HL-60/S4 (cell line): ENCODE data around the gene OSBP2.

ENCODE experiments used
- in situ Hi-C: fragments of 300-500 bp; cut with MboI; formaldehyde crosslinking; loops from 2 replicates; pipeline ENCODE4 v1.14.3; 2022; ENCODE audit warnings: low sequenced_read_pairs

OSBP2 gene

DNA sequence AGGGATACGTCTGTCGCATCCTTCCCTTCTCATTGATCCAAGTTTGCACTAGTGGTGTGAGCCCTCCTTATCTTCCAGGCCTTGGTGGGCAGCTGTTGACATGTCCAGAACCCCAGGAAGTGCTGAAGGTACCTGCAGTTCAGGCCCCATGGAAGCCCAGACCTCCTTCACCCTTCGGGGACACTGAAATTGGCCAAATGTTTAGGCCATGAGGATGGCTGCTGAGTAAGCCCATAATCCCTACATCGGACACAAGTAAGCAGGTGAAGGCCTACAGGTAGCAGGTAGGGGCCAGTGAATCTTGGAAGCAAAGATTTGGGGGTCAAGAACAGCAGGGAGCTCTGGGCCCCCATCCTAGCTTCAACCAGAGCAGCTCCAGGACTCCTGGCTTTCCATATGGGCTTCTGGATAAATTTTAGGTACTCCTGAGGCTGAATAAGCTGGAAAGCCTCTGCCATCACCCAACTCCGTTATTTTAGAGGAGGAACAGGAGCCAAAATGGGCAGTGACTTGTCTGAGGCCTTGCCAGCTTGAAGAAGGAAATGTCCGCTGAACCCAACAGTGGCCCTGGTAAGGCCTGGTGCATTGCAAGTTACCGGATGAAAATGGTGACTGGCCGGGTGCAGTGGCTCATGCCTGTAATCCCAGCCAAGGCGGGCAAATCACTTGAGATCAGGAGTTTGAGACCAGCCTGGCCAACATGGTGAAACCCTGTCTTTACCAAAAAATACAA, 228.7 kb downstream of the OSBP2 start:
- in situ Hi-C loops = no loop called here

DNA sequence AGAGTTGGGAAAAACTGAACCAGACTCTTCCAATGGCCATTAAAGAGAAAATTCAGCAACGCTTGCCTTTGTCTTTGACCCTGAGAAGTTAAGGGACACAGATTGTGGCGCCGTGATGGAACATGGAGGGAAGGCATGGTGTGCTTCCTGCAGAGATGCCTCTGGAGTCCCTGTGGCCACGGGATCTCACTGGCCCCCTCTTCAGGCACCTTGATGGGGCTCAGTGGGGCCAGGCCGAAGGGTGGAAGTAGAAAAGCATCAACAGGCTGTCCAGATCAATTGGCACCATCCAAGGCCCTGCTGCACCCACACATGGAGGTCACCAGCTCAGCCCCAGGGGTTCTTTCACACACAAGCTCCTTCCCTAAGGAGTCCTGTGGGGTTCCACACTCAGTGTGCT, 231.0 kb downstream of the OSBP2 start:
- in situ Hi-C loops = no loop called here

DNA sequence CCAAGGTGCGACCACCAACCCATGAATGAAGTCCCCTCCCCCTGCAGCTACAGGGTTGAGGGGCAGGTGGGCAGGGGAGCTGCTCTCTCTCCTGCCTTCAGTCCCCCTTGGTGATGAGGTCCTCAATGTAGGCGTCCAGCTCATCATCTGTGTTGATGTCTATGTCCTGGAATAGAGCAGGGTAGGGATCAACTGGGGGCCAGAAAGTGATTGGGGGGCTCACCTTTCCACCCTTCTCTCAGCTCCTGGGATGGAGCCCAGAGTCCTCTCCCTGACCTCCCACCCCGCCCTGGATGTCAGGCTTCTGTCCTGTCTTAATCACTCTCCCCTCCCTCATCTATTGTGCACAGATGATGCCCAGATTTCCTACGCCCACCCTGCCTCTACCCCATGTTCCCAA, 232.0 kb downstream of the OSBP2 start:
- in situ Hi-C loops = no loop called here

- in situ Hi-C loops = no loop called here
Observed at GRCh38 chr22:30927806-30928205, 233.1 kb downstream of the OSBP2 start.

DNA sequence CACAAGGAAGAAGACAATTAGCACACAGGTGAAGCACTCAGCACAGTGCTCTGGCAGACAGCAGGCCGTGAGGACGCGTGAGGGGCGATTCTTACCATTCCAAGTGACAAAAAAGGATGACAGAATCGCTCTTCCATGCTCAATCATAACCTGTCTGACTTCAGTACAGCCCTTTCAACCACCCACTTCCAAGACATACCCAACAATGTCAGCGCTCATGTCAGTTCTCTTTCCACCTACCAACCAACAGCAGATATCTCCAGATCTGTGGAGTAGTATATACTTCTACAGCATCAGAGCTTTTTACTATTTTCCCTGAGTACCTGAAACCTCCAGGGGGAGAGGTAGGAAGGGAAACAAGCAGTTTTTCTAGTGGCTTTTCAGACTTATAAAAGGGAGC, 233.7 kb downstream of the OSBP2 start:
- in situ Hi-C loops = no loop called here

DNA sequence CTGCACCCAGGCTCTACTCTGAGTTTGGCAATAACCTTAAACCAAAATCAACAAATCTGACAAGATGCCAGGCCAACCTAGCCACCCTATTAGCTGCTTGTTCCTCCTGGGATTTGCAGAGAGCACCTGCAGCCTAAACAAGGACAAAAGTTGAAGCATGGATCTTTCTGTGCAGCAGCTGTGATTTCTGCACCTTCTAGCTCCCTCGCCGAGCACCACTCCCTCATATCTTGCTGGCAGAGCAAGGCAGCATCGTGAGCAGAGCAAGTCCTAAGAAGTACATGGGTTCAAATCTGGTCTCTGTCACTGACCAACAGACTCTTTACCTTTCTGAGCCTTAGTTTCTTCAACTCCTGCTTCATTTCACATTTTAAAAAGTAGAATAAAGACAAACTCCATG, 235.6 kb downstream of the OSBP2 start:
- in situ Hi-C loops = no loop called here

DNA sequence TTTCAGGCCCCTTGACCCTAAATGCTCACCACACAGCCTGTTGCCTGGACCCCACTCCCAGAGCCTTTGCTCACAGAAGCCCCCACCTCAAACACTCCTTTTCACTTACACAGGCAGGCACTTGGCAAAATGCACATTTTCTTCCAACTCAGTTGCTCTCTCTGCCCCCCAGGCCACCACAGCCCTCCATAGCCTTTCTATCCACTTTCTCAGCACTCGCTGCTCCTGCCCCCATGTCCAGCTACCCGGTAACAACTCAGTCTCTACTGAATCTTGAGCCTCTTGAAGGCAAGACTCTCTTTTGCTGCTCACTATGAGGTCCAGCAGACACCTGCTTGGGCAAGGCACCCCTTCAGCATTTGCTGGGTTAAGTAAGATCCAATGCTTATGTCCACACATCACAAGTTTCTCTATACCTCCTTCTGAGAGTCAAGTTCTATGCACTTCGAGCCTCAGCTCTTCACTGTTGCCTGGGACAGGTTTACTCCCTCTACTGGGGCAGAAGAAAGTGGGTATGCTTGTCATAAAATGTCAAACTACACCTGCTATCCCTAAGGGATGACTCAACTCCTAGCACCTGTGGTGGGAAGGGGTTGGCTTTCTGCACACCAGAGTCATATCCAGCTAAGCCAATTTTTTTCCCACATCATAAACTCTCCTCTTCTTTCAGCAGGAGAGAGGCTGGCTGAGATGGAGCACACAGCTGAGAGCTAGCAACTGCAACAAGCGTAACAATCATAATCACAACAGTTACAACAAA, 237.0 kb downstream of the OSBP2 start:
- in situ Hi-C loops = no loop called here

GRCh38 chr22:30932661-30933060, 238.0 kb downstream of the OSBP2 start:
- in situ Hi-C loops = no loop called here

DNA sequence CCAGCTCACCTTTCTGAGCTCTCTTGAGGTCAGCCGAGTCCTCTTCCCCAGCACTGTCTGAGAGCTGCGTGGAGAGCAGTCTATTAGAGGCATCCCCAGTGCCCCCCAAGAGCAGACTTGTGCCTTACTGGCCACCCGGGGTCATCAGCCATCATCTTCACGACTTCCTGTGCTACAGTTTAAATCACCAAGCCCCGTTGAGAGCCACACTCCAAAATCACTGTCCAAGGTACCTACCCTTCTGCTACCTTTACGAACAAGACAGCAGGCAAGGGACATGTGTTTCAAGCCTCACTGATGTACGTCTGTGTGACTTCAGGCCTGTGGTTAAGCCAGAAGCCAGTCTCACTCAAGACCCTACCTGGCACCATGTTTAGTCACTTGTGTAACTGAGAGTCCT, 238.8 kb downstream of the OSBP2 start:
- in situ Hi-C loops = no loop called here

DNA sequence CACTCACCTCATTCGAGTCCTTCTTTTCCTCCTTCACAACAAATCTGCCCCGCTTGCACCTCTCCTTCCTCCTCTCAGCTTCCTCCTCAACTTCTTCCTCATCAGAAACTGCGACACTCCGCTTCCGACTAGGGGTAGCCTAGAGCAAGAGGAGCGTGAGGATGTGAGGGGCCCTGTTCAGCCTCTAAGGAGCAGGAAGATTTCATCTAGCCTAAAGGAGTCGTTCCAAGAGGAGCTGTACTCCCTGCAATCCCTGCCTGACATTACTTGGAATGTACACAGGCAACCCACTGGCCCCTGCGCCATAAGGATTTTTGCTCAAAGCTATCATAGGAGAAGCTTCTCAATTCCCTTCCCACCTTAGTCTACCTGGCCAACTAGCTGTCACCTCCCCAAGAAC, 239.4 kb downstream of the OSBP2 start:
- in situ Hi-C loops = no loop called here

DNA sequence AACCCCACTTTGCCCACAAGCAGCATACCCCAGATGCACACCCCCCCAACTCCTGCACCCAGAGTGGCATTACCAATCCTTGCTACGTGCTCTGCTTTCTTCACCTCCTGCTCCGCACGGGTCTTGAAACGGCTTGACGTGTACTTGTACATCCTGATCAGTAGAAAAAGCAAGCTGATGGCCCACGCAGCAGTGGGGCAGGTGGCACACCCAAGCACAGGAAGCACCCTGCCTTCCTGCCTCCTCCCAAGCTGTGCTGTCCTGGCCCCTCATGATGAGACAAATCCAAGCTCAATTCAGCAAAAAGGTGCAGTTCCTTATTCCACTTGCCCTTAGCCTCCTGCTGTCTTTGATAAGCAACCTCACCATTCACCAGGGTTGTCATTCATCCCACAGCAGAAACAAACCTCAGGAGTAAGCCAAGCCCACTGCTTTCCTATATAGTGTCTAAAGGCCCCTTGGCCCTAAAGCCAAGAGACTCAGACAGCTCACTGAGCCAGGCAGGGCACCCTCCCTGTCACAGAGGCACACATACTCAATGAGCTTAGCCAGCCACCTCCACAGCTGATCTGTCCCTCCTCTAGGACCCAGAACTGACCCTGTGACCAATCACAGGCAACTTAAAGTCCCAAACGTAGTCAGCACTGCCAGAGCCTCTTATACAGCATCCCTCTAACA, 246.2 kb downstream of the OSBP2 start:
- in situ Hi-C loops = no loop called here

DNA sequence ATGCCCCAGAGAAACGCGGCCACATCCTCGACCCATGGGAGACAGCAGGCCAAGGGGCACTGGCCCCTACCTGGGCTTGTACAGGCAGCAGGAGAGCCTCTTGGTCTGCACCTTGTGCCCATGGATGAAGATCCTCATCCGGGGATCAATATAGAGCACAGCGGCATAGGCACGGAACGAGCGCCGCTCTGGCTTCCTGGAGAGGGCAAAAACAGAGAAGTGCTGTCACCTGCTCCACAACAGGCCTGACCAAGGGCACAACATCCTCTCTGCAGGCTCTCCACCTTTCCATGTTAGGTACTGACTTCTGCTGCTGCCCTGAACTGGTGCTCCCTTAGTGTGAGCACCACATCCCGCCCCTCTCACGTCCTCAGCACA, 246.7 kb downstream of the OSBP2 start:
- in situ Hi-C loops = no loop called here

GRCh38 chr22:30943368-30943767, 248.7 kb downstream of the OSBP2 start:
- in situ Hi-C loops = no loop called here

- in situ Hi-C loops = no loop called here
Observed at GRCh38 chr22:30944986-30945385, 250.3 kb downstream of the OSBP2 start.

GRCh38 chr22:30945653-30946052, 251.0 kb downstream of the OSBP2 start:
- in situ Hi-C loops = no loop called here

DNA sequence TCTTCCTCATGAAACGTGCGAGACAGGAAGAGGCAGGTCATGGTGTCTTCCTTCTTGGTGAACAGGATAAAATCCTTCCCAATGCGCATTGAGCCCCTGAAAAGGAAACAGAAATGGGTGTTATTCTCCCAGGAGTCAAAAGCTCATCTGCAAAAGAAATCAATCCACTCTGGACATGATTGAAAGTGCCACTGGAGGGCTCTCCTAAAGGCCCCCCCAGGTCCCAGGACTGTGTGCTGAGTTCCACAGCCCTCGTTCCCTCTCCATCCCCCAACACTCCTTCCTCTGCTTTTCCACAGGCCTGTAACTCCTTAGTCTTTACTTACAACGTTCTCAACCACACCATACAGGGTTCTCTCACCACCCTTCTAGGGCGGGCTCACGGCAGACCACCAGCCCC, 251.7 kb downstream of the OSBP2 start:
- in situ Hi-C loops = no loop called here

DNA sequence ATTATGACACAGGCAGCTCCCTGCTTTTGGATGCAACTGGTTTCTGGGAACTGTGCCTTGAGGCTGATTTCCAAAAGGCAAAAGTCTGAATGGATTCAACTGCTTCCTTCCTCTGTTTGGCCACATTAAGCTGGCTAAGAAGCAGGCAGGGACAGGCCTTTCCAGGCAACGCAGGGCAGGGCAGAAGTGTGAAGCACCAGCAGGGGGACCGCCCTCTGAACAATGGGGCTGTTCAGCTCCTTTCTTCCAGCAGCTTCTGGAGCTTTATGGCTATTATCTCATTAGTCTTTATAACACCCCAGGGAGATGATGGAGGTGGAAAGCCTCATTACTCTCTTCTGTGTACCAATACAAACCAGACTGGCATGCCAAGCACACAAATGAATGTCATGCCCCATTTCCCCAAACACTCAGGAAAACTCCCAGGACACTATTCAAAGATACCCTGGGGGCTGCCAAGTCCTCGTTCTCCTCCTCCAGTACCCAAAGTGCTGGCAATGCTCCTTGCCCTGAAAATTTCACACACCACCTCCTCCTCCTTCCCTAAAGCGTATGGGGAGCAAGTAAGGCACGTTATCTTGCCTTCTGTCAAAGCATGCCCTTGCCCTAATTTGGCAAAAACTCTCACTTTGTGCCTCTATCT, 252.6 kb downstream of the OSBP2 start:
- in situ Hi-C loops = no loop called here

GRCh38 chr22:30947816-30948454, 253.3 kb downstream of the OSBP2 start:
- in situ Hi-C loops = no loop called here

DNA sequence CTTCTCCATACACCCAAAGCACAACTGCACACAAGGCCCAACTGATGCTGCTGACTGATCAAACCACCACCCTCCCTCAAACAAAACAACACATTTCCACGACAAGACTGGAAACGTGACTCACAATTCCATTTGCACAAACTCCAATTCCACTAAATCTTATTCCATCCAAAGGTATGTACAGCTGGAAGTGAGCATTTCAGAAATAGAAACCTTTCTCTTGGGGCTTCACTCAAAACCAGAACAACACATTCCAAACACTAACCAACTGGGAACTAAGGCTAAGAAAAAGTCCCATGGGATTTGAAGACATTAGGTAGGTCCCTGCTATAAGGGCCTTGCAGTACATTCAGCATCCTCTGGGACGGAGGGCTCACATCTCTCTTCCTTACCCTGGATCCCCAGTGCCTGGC, 254.3 kb downstream of the OSBP2 start:
- in situ Hi-C loops = no loop called here

DNA sequence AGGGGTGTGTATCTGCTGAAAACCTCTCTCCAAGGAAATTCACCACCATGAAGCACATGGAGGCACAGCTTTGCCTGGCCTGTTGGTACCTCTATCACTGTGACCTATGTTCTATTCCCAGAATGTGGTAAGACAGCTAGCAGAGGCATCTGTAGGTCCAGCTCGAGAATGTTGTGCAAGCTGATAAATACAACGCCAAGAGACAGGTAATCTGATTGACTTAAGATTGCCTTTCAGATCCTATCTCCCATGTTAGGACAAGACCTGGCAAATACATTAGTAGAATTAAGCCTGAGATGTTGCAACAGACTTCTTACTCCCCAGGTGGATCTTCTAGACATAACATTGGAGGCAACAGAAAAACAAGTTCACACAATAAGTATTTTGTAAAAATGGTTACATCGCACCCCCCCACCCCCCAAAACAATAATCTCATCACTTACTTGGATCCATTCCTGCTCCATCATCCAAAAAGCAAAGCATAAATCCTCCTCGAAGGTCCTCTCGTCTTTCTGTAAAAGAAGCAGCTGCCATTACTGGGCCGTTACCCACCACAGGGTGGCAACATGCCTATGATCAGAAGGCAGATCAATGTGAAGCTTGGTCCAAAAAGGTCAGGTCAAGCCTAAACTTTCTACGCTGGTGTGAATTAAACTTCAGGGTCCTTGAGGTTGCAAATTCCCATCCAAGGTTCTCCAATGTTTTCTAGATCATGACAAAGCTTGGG, 255.4 kb downstream of the OSBP2 start:
- in situ Hi-C loops = no loop called here
